ENCODE results near the gene ANKRD33B. TPM values are rescaled to one million over a fixed set of nuclear protein-coding genes. Genes with fewer than 3 reads are reported as not detected.
"Not testable (repeated sequence)": the region's sequence is repeated elsewhere in the genome, so short reads cannot be mapped to it uniquely, and the experiment has no call there.

ANKRD33B gene
- total and polyA plus RNA-seq, 7 donors, result 1.4 to 32.7 (median 7.8) TPM

DNA sequence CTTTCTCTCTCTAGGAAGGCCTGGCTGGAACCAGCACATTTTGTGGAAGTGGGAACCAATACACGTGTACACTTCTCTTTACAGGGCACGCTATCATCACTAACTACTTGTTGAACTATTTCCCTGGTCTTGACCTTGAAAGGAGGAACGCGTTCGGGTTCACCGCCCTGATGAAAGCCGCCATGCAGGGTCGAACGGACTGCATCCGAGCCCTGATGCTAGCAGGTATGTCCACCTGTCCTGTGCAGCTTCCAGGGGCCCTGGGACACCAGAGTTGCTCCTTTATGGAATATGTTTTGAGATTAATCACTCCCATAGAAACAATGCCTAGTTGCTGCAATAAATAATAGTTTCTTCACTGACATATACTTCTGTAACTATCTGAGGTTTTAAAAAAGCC is 74.1 kb downstream of the ANKRD33B start:
- ATAC-seq (no peak), DNase-seq (no peak)
- intact Hi-C loops (cut with DNase I), result no loop called here
- H3K27me3 ChIP-seq (ENCODE audit: insufficient read depth in 3 of 3, low read length in 2 of 3), result no peaks in the 10 kb centered on the region
- H3K36me3 ChIP-seq (ENCODE audit: insufficient read depth in 1 of 2, low read depth in 1 of 2), result no peaks in the 10 kb centered on the region
- no peak overlapping the region for H3K4me3 ChIP-seq
- H3K27ac ChIP-seq, result no peak overlapping the region
- WGBS, 3 donors, result 72 to 76% (median 74%) methylated on average over 10 of the region's 10 CpGs
- TF ChIP-seq, protein P1, sequence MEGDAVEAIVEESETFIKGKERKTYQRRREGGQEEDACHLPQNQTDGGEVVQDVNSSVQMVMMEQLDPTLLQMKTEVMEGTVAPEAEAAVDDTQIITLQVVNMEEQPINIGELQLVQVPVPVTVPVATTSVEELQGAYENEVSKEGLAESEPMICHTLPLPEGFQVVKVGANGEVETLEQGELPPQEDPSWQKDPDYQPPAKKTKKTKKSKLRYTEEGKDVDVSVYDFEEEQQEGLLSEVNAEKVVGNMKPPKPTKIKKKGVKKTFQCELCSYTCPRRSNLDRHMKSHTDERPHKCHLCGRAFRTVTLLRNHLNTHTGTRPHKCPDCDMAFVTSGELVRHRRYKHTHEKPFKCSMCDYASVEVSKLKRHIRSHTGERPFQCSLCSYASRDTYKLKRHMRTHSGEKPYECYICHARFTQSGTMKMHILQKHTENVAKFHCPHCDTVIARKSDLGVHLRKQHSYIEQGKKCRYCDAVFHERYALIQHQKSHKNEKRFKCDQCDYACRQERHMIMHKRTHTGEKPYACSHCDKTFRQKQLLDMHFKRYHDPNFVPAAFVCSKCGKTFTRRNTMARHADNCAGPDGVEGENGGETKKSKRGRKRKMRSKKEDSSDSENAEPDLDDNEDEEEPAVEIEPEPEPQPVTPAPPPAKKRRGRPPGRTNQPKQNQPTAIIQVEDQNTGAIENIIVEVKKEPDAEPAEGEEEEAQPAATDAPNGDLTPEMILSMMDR (IDR thresholded peaks at IDR 0.05), result no peak
- no peaks in the 10 kb centered on the region for H3K4me1 ChIP-seq
- no peaks in the 10 kb centered on the region for H3K9me3 ChIP-seq

DNA sequence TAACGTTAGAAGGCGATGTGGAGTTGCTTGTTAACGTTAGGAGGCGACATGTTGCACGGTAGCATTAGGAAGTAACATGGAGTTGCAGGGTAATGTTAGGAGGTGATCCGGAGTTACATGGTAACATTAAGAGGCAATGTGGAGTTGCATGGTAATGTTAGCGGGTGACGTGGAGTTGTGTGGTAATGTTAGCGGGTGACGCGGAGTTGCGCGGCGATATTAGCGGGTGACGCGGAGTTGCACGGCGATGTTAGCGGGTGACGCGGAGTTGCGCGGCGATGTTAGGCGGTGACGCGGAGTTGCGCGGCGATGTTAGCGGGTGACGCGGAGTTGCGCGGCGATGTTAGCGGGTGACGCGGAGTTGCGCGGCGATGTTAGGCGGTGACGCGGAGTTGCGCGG is 74.9 kb downstream of the ANKRD33B start:
- H3K4me1 ChIP-seq; intact Hi-C loops (cut with DNase I); DNase-seq; H3K4me3 ChIP-seq; ATAC-seq; H3K9me3 ChIP-seq; H3K27ac ChIP-seq; H3K27me3 ChIP-seq (ENCODE audit: insufficient read depth in 3 of 3, low read length in 2 of 3); H3K36me3 ChIP-seq (ENCODE audit: insufficient read depth in 1 of 2, low read depth in 1 of 2): not testable (repeated sequence)
- WGBS, 3 donors, result 68 to 96% (median 93%) methylated on average over 10 to 39 of the region's 48 CpGs

- Histone ChIP-seq H3K27ac (no peak overlapping the region), H3K36me3 (ENCODE audit: insufficient read depth in 1 of 2, low read depth in 1 of 2) (no peaks in the 10 kb centered on the region), H3K9me3 (no peaks in the 10 kb centered on the region), H3K27me3 (ENCODE audit: insufficient read depth in 3 of 3, low read length in 2 of 3) (no peaks in the 10 kb centered on the region), H3K4me1 (no peaks in the 10 kb centered on the region), H3K4me3 (no peak overlapping the region)
- intact Hi-C loops (cut with DNase I), result no loop called here
- DNase-seq (no peak), ATAC-seq (no peak)
- 97 to 98% (median 98%) methylated on average over 14 to 32 of the region's 48 CpGs for whole genome bisulfite sequencing, 3 donors
- TF ChIP-seq, protein P1 (IDR thresholded peaks at IDR 0.05), result no peak
Observed at GRCh38 chr5:10639846-10640368, 76.0 kb downstream of the ANKRD33B start.

DNA sequence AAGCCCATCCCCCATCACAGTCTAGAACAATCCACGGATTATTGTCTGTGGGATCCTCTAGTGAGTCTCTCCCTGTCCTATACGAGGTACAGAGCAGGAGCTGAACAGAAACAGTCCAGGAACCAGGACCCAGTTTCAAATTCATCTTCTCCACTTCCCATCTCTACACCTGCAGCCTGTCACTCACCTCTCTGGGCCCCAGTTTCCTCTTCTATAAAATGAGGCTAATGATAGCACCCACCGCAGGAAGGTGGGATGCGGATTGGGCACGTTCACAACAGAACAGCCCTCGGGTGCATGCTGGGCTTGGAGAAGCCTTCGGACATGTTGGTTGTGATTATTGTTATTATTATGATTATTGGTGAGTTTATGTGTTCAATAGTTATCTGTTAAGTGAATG is 78.5 kb downstream of the ANKRD33B start:
- TF ChIP-seq, protein P1 (IDR thresholded peaks at IDR 0.05), result no peak
- H3K27me3 ChIP-seq (ENCODE audit: insufficient read depth in 3 of 3, low read length in 2 of 3), result no peaks in the 10 kb centered on the region
- ATAC-seq (no peak), DNase-seq (no peak)
- H3K4me3 ChIP-seq, result no peak overlapping the region
- intact Hi-C loops (cut with DNase I), result no loop called here
- no peaks in the 10 kb centered on the region for H3K36me3 ChIP-seq (ENCODE audit: insufficient read depth in 1 of 2, low read depth in 1 of 2)
- WGBS, 3 donors, result 64 to 79% (median 70%) methylated on average over 7 of the region's 7 CpGs
- H3K9me3 ChIP-seq, result no peaks in the 10 kb centered on the region
- H3K27ac ChIP-seq, result no peak overlapping the region
- no peaks in the 10 kb centered on the region for H3K4me1 ChIP-seq

- no peaks in the 10 kb centered on the region for H3K4me1 ChIP-seq
- DNase-seq (no peak), ATAC-seq (no peak)
- H3K27me3 ChIP-seq (ENCODE audit: insufficient read depth in 3 of 3, low read length in 2 of 3), result no peaks in the 10 kb centered on the region
- intact Hi-C loops (cut with DNase I), result no loop called here
- no peak overlapping the region for H3K4me3 ChIP-seq
- no peak overlapping the region for H3K27ac ChIP-seq
- H3K9me3 ChIP-seq, result no peaks in the 10 kb centered on the region
- no peaks in the 10 kb centered on the region for H3K36me3 ChIP-seq (ENCODE audit: insufficient read depth in 1 of 2, low read depth in 1 of 2)
- TF ChIP-seq, protein P1 (IDR thresholded peaks at IDR 0.05), result no peak
- WGBS, 3 donors, result 66 to 80% (median 78%) methylated on average over 9 of the region's 9 CpGs
Observed at GRCh38 chr5:10644192-10644591, 80.3 kb downstream of the ANKRD33B start.

Measured in psoas muscle (tissue), 8 donors.